GM12878 (cell line): ENCODE results near the gene KCNN3. TPM values are rescaled to one million over a fixed set of nuclear protein-coding genes. Genes with fewer than 3 reads are reported as not detected.

Experiments used
- ATAC-seq: fragments of 200-7000 bp; cut with Tn5 transposase; 3 replicates; pipeline ENCODE4 v1.9.1; 2020; ENCODE audit warnings: mild to moderate bottlenecking, moderate library complexity
- BruUV-seq: library from RNA; stranded (reverse); fragments of 400-500 nt; replicated peaks from 2 replicates; lab custom pipeline; 2021; lab: Mats Ljungman, UMichigan
- CTCF ChIA-PET: fragments of 300-600 bp; sonication (Branson Sonifier 250); formaldehyde crosslinking; extraction: SDS; loops from one replicate; lab custom pipeline; 2021; ENCODE audit warnings: inconsistent platforms; lab: Yijun Ruan, JAX
- POLR2A ChIA-PET: fragments of 350-600 bp; formaldehyde crosslinking; extraction: SDS; loops from one replicate; lab custom pipeline; 2021; ENCODE audit warnings: inconsistent platforms; lab: Charles Lee
- RAD21 ChIA-PET: fragments of 300-600 bp; sonication (Branson Sonifier 250); formaldehyde crosslinking; loops from one replicate; lab custom pipeline; 2023; ENCODE audit warnings: antibody characterized with exemption; ENCODE audit not compliant: unreplicated experiment; lab: Charles Lee
- SMC1A ChIA-PET: fragments of 300-600 bp; sonication (Branson Sonifier 250); formaldehyde crosslinking; loops from one replicate; lab custom pipeline; 2023; ENCODE audit not compliant: unreplicated experiment, uncharacterized antibody; lab: Charles Lee
- DNase-seq: peaks from one replicate; pipeline ENCODE4 v3.0.0-alpha.2; 2011; ENCODE audit warnings: low read depth, low spot score
- FAIRE-seq: peaks from 3 replicates; lab custom pipeline; 2011; peaks lifted over from hg19 to GRCh38; lab: Jason Lieb, UNC
- H2AFZ ChIP-seq: 2 replicates; pipeline ENCODE4 v1.6.0; 2011; ENCODE audit warnings: low read depth, low read length, control low read depth; ENCODE audit not compliant: control insufficient read depth
- H3K27ac ChIP-seq: 2 replicates; pipeline ENCODE4 v1.5.1; 2011; ENCODE audit warnings: control low read depth; ENCODE audit not compliant: control insufficient read depth, insufficient read depth
- H3K27me3 ChIP-seq, 2 experiments: replicated peaks in 1 of 2; 2 replicates each; pipeline versions ENCODE4 v1.6.0 to v1.6.1; 2011; ENCODE audit warnings: low read length in 1 of 2; ENCODE audit not compliant: control insufficient read depth in 2 of 2, insufficient read depth in 2 of 2
- H3K36me3 ChIP-seq, 2 experiments: 2 replicates each; pipeline ENCODE4 v1.5.1; 2011; ENCODE audit warnings: low read length in 1 of 2; ENCODE audit not compliant: control insufficient read depth in 2 of 2, insufficient read depth in 2 of 2
- H3K4me1 ChIP-seq: 2 replicates; pipeline ENCODE4 v1.6.1; 2011; ENCODE audit warnings: mild to moderate bottlenecking, low read length, moderate library complexity, mixed read lengths; ENCODE audit not compliant: control insufficient read depth, insufficient read depth
- H3K4me2 ChIP-seq: 2 replicates; pipeline ENCODE4 v1.6.0; 2011; ENCODE audit warnings: control low read depth; ENCODE audit not compliant: control insufficient read depth, insufficient read depth
- H3K4me3 ChIP-seq: fragments of 200-600 bp; sonication (generic); 2 replicates; pipeline ENCODE4 v1.5.1; 2016
- H3K79me2 ChIP-seq: 2 replicates; pipeline ENCODE4 v1.6.0; 2011; ENCODE audit warnings: low read length; ENCODE audit not compliant: control insufficient read depth, insufficient read depth
- H3K9ac ChIP-seq: 2 replicates; pipeline ENCODE4 v1.8.0; 2011; ENCODE audit warnings: low read length, control low read depth, mixed read lengths; ENCODE audit not compliant: control insufficient read depth, insufficient read depth
- H3K9me3 ChIP-seq: replicated peaks from 3 replicates; pipeline ENCODE4 v1.5.1; 2011; ENCODE audit warnings: mild to moderate bottlenecking, low read length; ENCODE audit not compliant: control insufficient read depth, insufficient read depth
- H4K20me1 ChIP-seq: 2 replicates; pipeline ENCODE4 v1.6.0; 2011; ENCODE audit not compliant: control insufficient read depth, insufficient read depth
- BMI1 ChIP-seq: fragments of 450-650 bp; IDR thresholded peaks from 2 replicates; pipeline ENCODE4 v1.6.1; 2016; ENCODE audit warnings: mild to moderate bottlenecking, moderate library complexity, borderline replicate concordance
- CBX3 ChIP-seq: fragments of 200-600 bp; sonication (generic); IDR thresholded peaks from 2 replicates; pipeline ENCODE4 v1.6.1; 2016; ENCODE audit warnings: low read depth, borderline replicate concordance
- EP300 ChIP-seq, 2 experiments: fragments of 150-350 bp in 1 of 2; IDR thresholded peaks; 2 replicates each; pipeline ENCODE4 v1.6.1; 2011 to 2012; ENCODE audit warnings: low read depth in 2 of 2, low read length in 2 of 2, borderline replicate concordance in 1 of 2, improper control_type of control experiment in 1 of 2, inconsistent platforms in 1 of 2; ENCODE audit not compliant: control insufficient read depth in 1 of 2
- FOXM1 ChIP-seq: IDR thresholded peaks from 2 replicates; pipeline ENCODE4 v1.6.1; 2012; ENCODE audit warnings: low read depth, mild to moderate bottlenecking, inconsistent platforms, low read length, moderate library complexity
- GATAD2B ChIP-seq: fragments of 450-650 bp; conservative IDR thresholded peaks from 2 replicates; pipeline ENCODE4 v1.6.1; 2017; ENCODE audit warnings: low read depth, mild to moderate bottlenecking, moderate library complexity
- MYB ChIP-seq: fragments of 150-350 bp; IDR thresholded peaks from 2 replicates; pipeline ENCODE4 v1.6.1; 2014; ENCODE audit warnings: mild to moderate bottlenecking, low read depth, low read length, borderline replicate concordance
- RB1 ChIP-seq: fragments of 450-650 bp; formaldehyde crosslinking; IDR thresholded peaks from 2 replicates; pipeline ENCODE4 v1.6.1; 2017; ENCODE audit warnings: mild to moderate bottlenecking, borderline replicate concordance
- SRF ChIP-seq, 2 experiments: IDR thresholded peaks; 2 replicates each; pipeline ENCODE4 v1.6.1; 2011; ENCODE audit warnings: low read depth in 2 of 2, low read length in 2 of 2, mild to moderate bottlenecking in 1 of 2, moderate library complexity in 1 of 2
- TBL1XR1 ChIP-seq: IDR thresholded peaks from 2 replicates; pipeline ENCODE4 v1.6.1; 2012; ENCODE audit warnings: low read depth, low read length, improper control_type of control experiment
- WGBS: methylation state at CpG from one replicate; pipeline ENCODE4 v1.1.6; 2016; ENCODE audit warnings: low lambda C conversion rate; ENCODE audit not compliant: insufficient replicate concordance, insufficient coverage; ENCODE audit errors: missing lambda C conversion rate; 5-methylcytosine and 5-hydroxymethylcytosine counted together
- in situ Hi-C: fragments of 300-500 bp; cut with MboI; formaldehyde crosslinking; loops from 9 replicates; pipeline ENCODE4 v1.14.3; 2018; ENCODE audit warnings: mixed read lengths
- intact Hi-C: fragments of 100-400 bp; cut with micrococcal nuclease; formaldehyde crosslinking; loops from one replicate; pipeline ENCODE4 v1.14.2; 2022; ENCODE audit not compliant: unreplicated experiment
- polyA plus RNA-seq, 11 experiments: library from polyadenylated mRNA; depleted of rRNA in 4 of 11; unstranded in 6 of 11; stranded (reverse) in 5 of 11; fragments of >200 nt; fragmentation: Nextera tagmentation in 4 of 11; fragmentation: Illumina TruSeq in 1 of 11; extraction: Ambion mirVana in 4 of 11; extraction: Trizol in 1 of 11; gene quantifications; 1 replicate in 1 of 11; 2 replicates in 10 of 11; pipeline versions ENCODE4 v1.2.1 to v1.2.3, GENCODE V29; 2011 to 2016; ENCODE audit warnings: inconsistent platforms in 2 of 11, missing spikeins in 2 of 11, low read depth in 1 of 11
- total RNA-seq, 4 experiments: library from RNA; depleted of rRNA in 3 of 4; stranded (reverse); fragments of >200 nt in 3 of 4; fragmentation: Illumina TruSeq in 1 of 4; extraction: Trizol in 1 of 4; gene quantifications; 2 replicates each; pipeline versions ENCODE4 v1.2.1 to v1.2.3, GENCODE V29; 2013 to 2021
- TF ChIP-seq, protein P1 (sequence below): IDR thresholded peaks from 2 replicates; pipeline ENCODE4 v1.6.1; 2011; ENCODE audit warnings: low read depth, low read length, improper control_type of control experiment, borderline replicate concordance
- TF ChIP-seq, protein P2 (sequence below): fragments of 450-650 bp; conservative IDR thresholded peaks from 2 replicates; pipeline ENCODE4 v1.6.1; 2017; ENCODE audit warnings: mild to moderate bottlenecking, moderate library complexity
- TF ChIP-seq, protein P3 (sequence below): IDR thresholded peaks from 2 replicates; pipeline ENCODE4 v1.6.1; 2012; ENCODE audit warnings: low read depth, low read length, improper control_type of control experiment

The KCNN3 gene
- total and polyA plus RNA-seq, 10 of the 15 experiments (the other 5 are each of a cell fraction or from before 2014, with no cell fraction given): 3.5 to 26.4 (median 14.9) TPM

- Histone ChIP-seq H3K27me3 (no peaks in the 10 kb centered on the region), H3K4me3 (no peak overlapping the region), H4K20me1 (no peaks in the 10 kb centered on the region; the same call in 1 of the 2 replicates), H3K4me2 (no peak overlapping the region), H3K9me3 (no peaks in the 10 kb centered on the region; the same call in 2 of the 3 replicates), H3K79me2 (no peaks in the 10 kb centered on the region), H3K36me3 (peaks cover 5 to 7% of the 10 kb centered on the region in 2 experiments; a peak in 3 of 4 replicates), H3K4me1 (peaks cover 17% of the 10 kb centered on the region)
- FAIRE-seq (no peak), ATAC-seq (no peak)
- ChIA-PET CTCF (interaction anchor here (0.6 to 1.0 kb wide), 4 partner anchors 9 to 406 kb away, joined by 3 read pairs; no protein-coding TSS in a partner anchor), POLR2A (interaction anchor here (0.6 to 1.1 kb wide), 3 partner anchors 24 to 237 kb away, joined by 3 to 6 read pairs (median 5); no protein-coding TSS in a partner anchor), RAD21 (interaction anchor here (0.6 kb wide), 1 partner anchor 33 kb away, joined by 3 read pairs; no protein-coding TSS in a partner anchor), SMC1A (interaction anchor here (1.0 to 1.5 kb wide), 2 partner anchors 15 to 68 kb away, joined by 3 read pairs; no protein-coding TSS in a partner anchor)
- no TSS peak for BruUV-seq
- in situ Hi-C loops: no loop called here
- intact Hi-C loops: no loop called here
- TF ChIP-seq GATAD2B (no peak), MYB (no peak), CBX3 (no peak), SRF (IDR thresholded peaks at IDR 0.05; ENCODE audit: low read depth in 2 of 2, low read length in 2 of 2) (no peak), BMI1 (no peak)
- TF ChIP-seq, all 136 proteins: peak for 0
- H2AFZ ChIP-seq: no peak overlapping the region
- H3K9ac ChIP-seq: no peak overlapping the region
- DNase-seq: no peak
- no peak overlapping the region for H3K27ac ChIP-seq
These were observed 128.8 kb downstream of the KCNN3 start for GRCh38 chr1:154741327-154741726.

DNA sequence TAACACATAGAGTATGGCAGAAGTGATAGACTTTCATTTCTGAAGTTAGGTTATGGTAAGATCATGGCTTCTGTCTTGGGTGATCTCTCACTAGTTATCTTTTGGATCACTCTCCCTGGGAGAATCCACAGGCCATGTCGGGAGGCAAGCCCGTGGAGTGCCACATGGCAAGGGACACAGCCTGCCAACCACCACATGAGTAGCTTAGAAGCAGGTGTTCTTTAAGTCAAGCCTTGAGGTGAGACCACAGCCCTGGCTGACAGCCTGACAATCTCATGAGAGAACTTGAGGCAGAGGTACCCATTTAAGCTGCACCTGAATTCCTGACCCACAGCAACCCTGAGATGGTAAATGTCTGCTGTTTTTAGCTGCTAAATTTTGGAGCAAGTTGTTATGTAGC is 130.4 kb downstream of the KCNN3 start:
- ChIA-PET SMC1A (interaction anchor here (0.6 to 2.2 kb wide), 7 partner anchors 8 to 119 kb away, joined by 3 to 8 read pairs (median 3); no protein-coding TSS in a partner anchor), POLR2A (no interaction called here), RAD21 (no interaction called here), CTCF (interaction anchor here (1.2 to 1.3 kb wide), 2 partner anchors 139 to 260 kb away, joined by 3 read pairs; no protein-coding TSS in a partner anchor)
- H3K9ac ChIP-seq: no peak overlapping the region
- H3K79me2 ChIP-seq: no peaks in the 10 kb centered on the region
- DNase-seq (no peak), FAIRE-seq (no peak), ATAC-seq (no peak)
- no peak overlapping the region for H2AFZ ChIP-seq
- no TSS peak for BruUV-seq
- WGBS: 100% methylated on average over 2 of the region's 2 CpGs
- H3K27me3 ChIP-seq: no peaks in the 10 kb centered on the region
- H4K20me1 ChIP-seq: no peaks in the 10 kb centered on the region; the same call in 1 of the 2 replicates
- no peak overlapping the region for H3K4me3 ChIP-seq
- no peak overlapping the region for H3K4me2 ChIP-seq
- H3K4me1 ChIP-seq: peaks cover under 1% of the 10 kb centered on the region; the same call in 1 of the 2 replicates
- intact Hi-C loops: no loop called here
- H3K27ac ChIP-seq: no peak overlapping the region
- in situ Hi-C loops: no loop called here
- no peaks in the 10 kb centered on the region; the same call in 2 of the 3 replicates for H3K9me3 ChIP-seq
- peaks cover 6 to 7% of the 10 kb centered on the region in 2 experiments; a peak in 3 of 4 replicates for H3K36me3 ChIP-seq
- TF ChIP-seq, protein P1, sequence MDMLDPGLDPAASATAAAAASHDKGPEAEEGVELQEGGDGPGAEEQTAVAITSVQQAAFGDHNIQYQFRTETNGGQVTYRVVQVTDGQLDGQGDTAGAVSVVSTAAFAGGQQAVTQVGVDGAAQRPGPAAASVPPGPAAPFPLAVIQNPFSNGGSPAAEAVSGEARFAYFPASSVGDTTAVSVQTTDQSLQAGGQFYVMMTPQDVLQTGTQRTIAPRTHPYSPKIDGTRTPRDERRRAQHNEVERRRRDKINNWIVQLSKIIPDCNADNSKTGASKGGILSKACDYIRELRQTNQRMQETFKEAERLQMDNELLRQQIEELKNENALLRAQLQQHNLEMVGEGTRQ: no peak
- TF ChIP-seq, protein P2, sequence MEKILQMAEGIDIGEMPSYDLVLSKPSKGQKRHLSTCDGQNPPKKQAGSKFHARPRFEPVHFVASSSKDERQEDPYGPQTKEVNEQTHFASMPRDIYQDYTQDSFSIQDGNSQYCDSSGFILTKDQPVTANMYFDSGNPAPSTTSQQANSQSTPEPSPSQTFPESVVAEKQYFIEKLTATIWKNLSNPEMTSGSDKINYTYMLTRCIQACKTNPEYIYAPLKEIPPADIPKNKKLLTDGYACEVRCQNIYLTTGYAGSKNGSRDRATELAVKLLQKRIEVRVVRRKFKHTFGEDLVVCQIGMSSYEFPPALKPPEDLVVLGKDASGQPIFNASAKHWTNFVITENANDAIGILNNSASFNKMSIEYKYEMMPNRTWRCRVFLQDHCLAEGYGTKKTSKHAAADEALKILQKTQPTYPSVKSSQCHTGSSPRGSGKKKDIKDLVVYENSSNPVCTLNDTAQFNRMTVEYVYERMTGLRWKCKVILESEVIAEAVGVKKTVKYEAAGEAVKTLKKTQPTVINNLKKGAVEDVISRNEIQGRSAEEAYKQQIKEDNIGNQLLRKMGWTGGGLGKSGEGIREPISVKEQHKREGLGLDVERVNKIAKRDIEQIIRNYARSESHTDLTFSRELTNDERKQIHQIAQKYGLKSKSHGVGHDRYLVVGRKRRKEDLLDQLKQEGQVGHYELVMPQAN: no peak
- TF ChIP-seq EP300 (IDR thresholded peaks at IDR 0.05; ENCODE audit: borderline replicate concordance in 1 of 2, control insufficient read depth in 1 of 2, low read depth in 2 of 2, low read length in 2 of 2): no peak
- no peak for TF ChIP-seq FOXM1
- TF ChIP-seq, protein P3, sequence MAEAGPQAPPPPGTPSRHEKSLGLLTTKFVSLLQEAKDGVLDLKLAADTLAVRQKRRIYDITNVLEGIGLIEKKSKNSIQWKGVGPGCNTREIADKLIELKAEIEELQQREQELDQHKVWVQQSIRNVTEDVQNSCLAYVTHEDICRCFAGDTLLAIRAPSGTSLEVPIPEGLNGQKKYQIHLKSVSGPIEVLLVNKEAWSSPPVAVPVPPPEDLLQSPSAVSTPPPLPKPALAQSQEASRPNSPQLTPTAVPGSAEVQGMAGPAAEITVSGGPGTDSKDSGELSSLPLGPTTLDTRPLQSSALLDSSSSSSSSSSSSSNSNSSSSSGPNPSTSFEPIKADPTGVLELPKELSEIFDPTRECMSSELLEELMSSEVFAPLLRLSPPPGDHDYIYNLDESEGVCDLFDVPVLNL: no peak
- no peak for TF ChIP-seq TBL1XR1
- TF ChIP-seq RB1: no peak
